Naive B cell (primary cell): Measurements from ENCODE around the gene AGMAT. TPM values are rescaled to one million over a fixed set of nuclear protein-coding genes. Genes with fewer than 3 reads are reported as not detected.

Experiments used
- ATAC-seq, 2 donors: fragments of 150-1000 bp; cut with Tn5 transposase; 2 replicates each; pipeline ENCODE4 v1.10.0; 2021; ENCODE audit warnings: low read depth in 2 of 2, mild to moderate bottlenecking in 2 of 2, moderate library complexity in 2 of 2
- DNase-seq: peaks from one replicate; pipeline ENCODE4 v3.0.0; 2022
- H3K27ac Mint-ChIP-seq, 6 donors: one replicate each; pipeline ENCODE4 v1.8.0; 2020 to 2022; ENCODE audit warnings: mild to moderate bottlenecking in 6 of 6, mixed read lengths in 6 of 6, moderate library complexity in 5 of 6, inconsistent platforms in 2 of 6
- H3K27me3 Mint-ChIP-seq, 3 donors: one replicate each; pipeline ENCODE4 v1.8.0; 2021 to 2022; ENCODE audit warnings: mixed read lengths in 3 of 3, mild to moderate bottlenecking in 1 of 3
- H3K36me3 Mint-ChIP-seq, 2 donors: one replicate each; pipeline ENCODE4 v1.8.0; 2020 to 2022; ENCODE audit warnings: mixed read lengths in 2 of 2, inconsistent platforms in 1 of 2, mild to moderate bottlenecking in 1 of 2
- H3K4me1 Mint-ChIP-seq, 3 donors: one replicate each; pipeline ENCODE4 v1.8.0; 2020 to 2022; ENCODE audit warnings: mixed read lengths in 3 of 3, inconsistent platforms in 1 of 3, mild to moderate bottlenecking in 1 of 3, moderate library complexity in 1 of 3
- H3K4me3 Mint-ChIP-seq, 8 donors: one replicate each; pipeline ENCODE4 v1.8.0; 2020 to 2022; ENCODE audit warnings: mild to moderate bottlenecking in 8 of 8, mixed read lengths in 8 of 8, moderate library complexity in 8 of 8, inconsistent platforms in 2 of 8
- H3K9me3 Mint-ChIP-seq, 7 donors: one replicate each; pipeline ENCODE4 v1.8.0; 2020 to 2022; ENCODE audit warnings: mixed read lengths in 7 of 7, mild to moderate bottlenecking in 5 of 7, inconsistent platforms in 2 of 7, moderate library complexity in 1 of 7
- polyA plus RNA-seq, 6 donors: library from polyadenylated mRNA; unstranded; fragments of 300-500 nt; fragmentation: Illumina TruSeq; gene quantifications; one replicate each; pipeline ENCODE4 v1.2.3, GENCODE V29; 2021; ENCODE audit warnings: low read depth in 6 of 6

Gene AGMAT
- polyA plus RNA-seq, 6 donors from 2014 or later = 2.4 to 7.4 (median 3.8) TPM

DNA sequence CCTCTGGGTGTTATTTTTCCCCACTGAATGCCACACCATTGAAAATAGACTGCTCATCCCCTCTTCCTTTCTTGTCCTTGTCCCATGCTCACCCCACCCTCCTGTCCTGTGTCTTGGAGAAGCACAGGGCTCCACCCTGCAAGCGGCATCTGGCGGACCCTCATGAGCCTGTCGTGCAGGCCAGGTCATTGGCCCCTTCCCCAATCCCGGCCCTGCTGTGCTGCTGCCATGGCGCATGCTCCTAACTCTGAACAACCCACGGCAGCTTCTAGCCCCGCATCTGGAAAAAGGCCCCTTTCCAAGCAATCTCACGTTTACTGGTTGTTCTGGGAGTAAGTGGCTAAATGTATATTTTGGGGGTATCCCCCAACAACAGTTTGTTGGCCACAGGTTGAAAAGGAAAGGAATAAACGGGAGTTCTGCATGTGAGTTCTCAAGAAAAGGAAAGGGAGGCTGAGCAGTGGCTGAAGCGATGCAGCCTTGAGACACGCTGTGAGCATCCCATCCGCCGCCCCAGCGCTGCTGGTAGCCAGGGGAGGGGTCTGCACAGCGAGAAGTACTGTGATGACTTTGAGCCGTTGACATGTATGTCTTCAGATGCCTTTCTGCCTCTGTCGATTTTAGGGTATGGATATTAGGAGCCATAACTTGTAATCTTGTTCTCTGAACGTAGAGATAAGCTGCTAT lies 16.3 kb downstream of the AGMAT start:
- DNase-seq (no peak), ATAC-seq (no peak)
- Mint-ChIP-seq H3K4me1 (peaks cover 20 to 64% (median 33%) of the 10 kb centered on the region in 3 donors), H3K36me3 (peaks cover 8 to 18% of the 10 kb centered on the region in 2 donors), H3K9me3 (no peaks in the 10 kb centered on the region), H3K27ac (peak overlapping the region in 1 of 6 donors; percentile 86), H3K4me3 (no peak overlapping the region), H3K27me3 (no peaks in the 10 kb centered on the region)

DNA sequence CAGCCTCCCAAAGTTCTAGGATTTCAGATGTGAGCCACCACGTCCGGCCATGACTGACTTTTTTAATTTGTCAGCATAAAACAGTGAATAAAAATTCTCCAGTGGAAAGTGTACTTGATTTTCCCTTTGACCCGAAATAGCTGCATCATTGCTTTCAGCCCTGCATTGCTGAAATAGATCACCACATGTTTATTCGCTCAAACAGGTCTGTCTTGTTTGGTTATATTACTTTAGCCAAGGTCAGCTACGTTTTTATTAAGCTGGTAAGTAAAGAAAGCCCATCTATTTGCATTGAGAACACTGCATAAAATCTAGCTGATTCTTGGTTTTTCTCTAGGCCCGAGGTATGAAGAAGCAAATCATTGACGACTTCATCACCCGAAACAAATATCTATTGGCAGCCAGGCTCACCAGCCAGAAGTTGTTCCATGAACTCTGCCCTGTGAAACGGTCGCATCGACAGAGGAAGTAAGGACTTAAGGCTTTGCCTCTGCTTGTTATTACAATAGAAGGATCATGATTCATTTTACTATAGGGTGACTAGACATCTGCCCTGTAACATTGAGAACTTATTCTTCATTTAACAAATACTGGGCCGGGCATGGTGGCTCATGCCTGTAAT lies 25.6 kb downstream of the AGMAT start:
- peaks cover 9 to 13% of the 10 kb centered on the region in 2 donors for H3K36me3 Mint-ChIP-seq
- H3K4me1 Mint-ChIP-seq = peaks cover 6 to 19% (median 7%) of the 10 kb centered on the region in 3 donors
- no peaks in the 10 kb centered on the region for H3K9me3 Mint-ChIP-seq

GRCh38 chr1:15558516-15558915 lies 26.3 kb downstream of the AGMAT start:
- no peaks in the 10 kb centered on the region for H3K27me3 Mint-ChIP-seq
- peaks cover 0 to 12% (median 0%) of the 10 kb centered on the region in 3 donors for H3K4me1 Mint-ChIP-seq
- H3K36me3 Mint-ChIP-seq = peaks cover 5 to 13% of the 10 kb centered on the region in 2 donors
- ATAC-seq (no peak), DNase-seq (no peak)
- no peaks in the 10 kb centered on the region for H3K9me3 Mint-ChIP-seq
- peak overlapping the region in 1 of 6 donors; percentile 30 for H3K27ac Mint-ChIP-seq
- no peak overlapping the region for H3K4me3 Mint-ChIP-seq

More for the DNA sequence above, 25.6 kb downstream of the AGMAT start:
- Mint-ChIP-seq H3K27me3 (no peaks in the 10 kb centered on the region), H3K4me3 (no peak overlapping the region), H3K27ac (no peak overlapping the region)
- no peak for DNase-seq
- no peak for ATAC-seq

GRCh38 chr1:15557594-15557993 lies 27.3 kb downstream of the AGMAT start:
- Mint-ChIP-seq H3K36me3 (peaks cover 5 to 13% of the 10 kb centered on the region in 2 donors), H3K9me3 (no peaks in the 10 kb centered on the region), H3K27me3 (no peaks in the 10 kb centered on the region), H3K27ac (peak overlapping the region in 1 of 6 donors; percentile 71), H3K4me3 (no peak overlapping the region), H3K4me1 (peaks cover 0 to 3% (median 0%) of the 10 kb centered on the region in 3 donors)
- ATAC-seq = no peak
- no peak for DNase-seq

DNA sequence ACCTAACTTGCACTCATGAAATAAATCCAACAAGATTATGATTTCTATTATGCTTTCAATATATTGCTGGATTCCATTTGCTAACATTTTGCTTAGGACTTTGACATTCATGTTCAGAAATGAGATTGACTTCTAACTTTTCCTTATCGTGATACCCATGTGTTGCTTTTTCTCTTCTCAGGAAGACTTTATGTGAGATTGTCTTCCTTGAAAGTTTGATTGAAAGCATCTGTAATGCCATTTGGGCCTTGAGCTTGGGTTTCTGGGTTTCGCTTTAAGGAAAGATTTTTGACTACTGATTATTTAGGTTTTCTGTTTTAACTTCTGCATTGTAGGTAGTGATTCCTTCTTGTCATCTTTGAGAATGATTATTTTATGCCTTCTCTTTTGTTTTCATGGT lies 27.8 kb downstream of the AGMAT start:
- H3K4me3 Mint-ChIP-seq = no peak overlapping the region
- H3K27ac Mint-ChIP-seq = peak overlapping the region in 3 of 6 donors; percentile 20 to 78 (median 77)
- no peak for DNase-seq

GRCh38 chr1:15550573-15550972 lies 34.3 kb downstream of the AGMAT start:
- ATAC-seq (no peak), DNase-seq (no peak)
- Mint-ChIP-seq H3K4me1 (peaks cover 0 to 4% (median 3%) of the 10 kb centered on the region in 3 donors), H3K27me3 (no peaks in the 10 kb centered on the region), H3K36me3 (peaks cover 7 to 12% of the 10 kb centered on the region in 2 donors), H3K4me3 (no peak overlapping the region), H3K27ac (peak overlapping the region; percentile 20 to 89 (median 60)), H3K9me3 (no peaks in the 10 kb centered on the region)

More for the DNA sequence above, 27.8 kb downstream of the AGMAT start:
- Mint-ChIP-seq H3K4me1 (peaks cover 0 to 2% (median 0%) of the 10 kb centered on the region in 3 donors), H3K9me3 (no peaks in the 10 kb centered on the region), H3K27me3 (no peaks in the 10 kb centered on the region), H3K36me3 (peaks cover 5 to 13% of the 10 kb centered on the region in 2 donors)
- ATAC-seq = no peak

DNA sequence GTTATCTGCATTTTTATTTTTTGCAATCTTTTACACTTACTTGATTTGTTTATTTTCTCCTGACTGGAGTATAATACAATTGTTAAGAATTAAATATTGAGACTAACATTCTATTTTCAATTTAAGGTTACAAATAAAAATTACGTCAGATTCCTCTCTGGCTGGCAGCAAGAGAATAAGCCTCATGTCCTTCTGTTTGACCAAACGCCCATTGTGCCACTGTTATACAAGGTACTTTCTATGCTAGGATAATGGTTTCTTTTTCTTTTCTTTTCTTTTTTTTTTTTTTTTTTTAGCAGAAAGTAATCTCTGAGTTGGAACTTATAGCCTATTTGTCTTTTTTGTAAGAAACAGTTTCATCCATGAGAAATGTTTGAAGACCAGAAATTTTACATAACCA lies 38.2 kb downstream of the AGMAT start:
- Mint-ChIP-seq H3K4me1 (peaks cover 0 to 6% (median 4%) of the 10 kb centered on the region in 3 donors), H3K27me3 (no peaks in the 10 kb centered on the region), H3K36me3 (peaks cover 20 to 24% of the 10 kb centered on the region in 2 donors), H3K27ac (no peak overlapping the region), H3K4me3 (no peak overlapping the region), H3K9me3 (no peaks in the 10 kb centered on the region)
- DNase-seq (no peak), ATAC-seq (no peak)

DNA sequence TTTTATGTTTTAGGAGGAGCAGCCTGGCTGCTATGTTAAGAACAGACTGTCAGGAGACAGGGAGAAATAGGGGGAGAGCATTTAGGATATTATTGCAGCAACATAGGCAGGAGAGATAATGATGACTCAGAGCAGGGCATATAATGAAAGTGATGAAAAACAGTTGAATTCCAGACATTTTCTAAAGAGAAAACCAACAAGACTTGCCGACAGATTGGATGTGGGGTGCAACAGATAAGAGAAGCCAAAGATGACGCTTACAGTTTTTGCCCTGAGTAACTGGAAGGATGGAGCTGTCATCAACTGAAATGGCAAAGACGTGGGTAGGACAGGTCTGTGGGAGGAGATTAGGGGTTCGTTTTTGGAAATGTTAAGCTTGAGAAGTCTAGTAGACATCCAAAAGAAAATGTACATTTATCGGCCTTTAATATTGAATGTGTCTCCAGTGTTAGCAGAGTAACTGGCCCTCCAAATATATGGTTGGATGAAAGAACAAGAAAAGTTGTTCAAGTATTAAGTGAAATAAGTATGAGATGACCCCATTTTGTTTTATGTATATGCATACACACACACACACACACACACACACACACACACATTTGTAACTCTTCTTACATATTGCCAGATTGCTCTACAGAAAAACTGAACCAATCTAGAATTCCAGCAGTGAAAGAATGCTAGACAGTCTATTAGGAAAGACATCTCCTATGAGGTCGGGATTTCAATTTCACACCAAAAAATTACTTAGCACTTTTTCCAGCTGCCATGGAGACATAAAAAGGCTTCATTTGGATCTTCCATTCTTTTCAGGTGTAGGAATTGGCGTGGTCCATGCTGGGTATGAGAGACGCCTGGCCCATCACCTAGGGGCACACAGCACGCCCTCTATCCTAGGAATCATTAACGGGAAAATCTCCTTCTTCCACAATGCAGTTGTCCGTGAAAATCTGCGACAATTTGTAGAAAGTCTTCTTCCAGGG lies 41.0 kb downstream of the AGMAT start:
- H3K4me3 Mint-ChIP-seq = no peak overlapping the region
- ATAC-seq (no peak), DNase-seq (no peak)
- peak overlapping the region in 3 of 6 donors; percentile 3 to 65 (median 55) for H3K27ac Mint-ChIP-seq
- H3K9me3 Mint-ChIP-seq = no peaks in the 10 kb centered on the region
- peaks cover 20 to 24% of the 10 kb centered on the region in 2 donors for H3K36me3 Mint-ChIP-seq
- H3K27me3 Mint-ChIP-seq = no peaks in the 10 kb centered on the region
- H3K4me1 Mint-ChIP-seq = peaks cover 0 to 4% (median 3%) of the 10 kb centered on the region in 3 donors

DNA sequence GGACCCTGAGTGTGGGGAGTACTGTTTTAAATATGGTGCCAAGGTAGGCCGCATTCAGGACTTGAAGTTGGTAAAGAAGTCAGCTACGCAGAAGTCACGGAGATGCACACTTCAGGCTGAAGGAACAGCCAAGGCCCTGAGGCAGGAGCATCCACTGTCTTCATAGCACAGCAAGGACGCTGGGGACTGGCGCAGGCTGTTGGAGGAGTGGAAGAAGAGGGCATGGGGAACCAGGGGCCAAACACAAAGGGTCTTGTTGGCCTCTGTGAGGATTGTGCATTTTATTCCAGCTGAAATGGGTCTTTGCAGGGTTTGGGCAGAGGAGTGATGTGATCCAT lies 41.6 kb downstream of the AGMAT start:
- Mint-ChIP-seq H3K4me1 (peaks cover 0 to 3% (median 3%) of the 10 kb centered on the region in 3 donors), H3K9me3 (no peaks in the 10 kb centered on the region), H3K27ac (no peak overlapping the region), H3K36me3 (peaks cover 20 to 24% of the 10 kb centered on the region in 2 donors), H3K4me3 (no peak overlapping the region), H3K27me3 (no peaks in the 10 kb centered on the region)
- no peak for ATAC-seq
- DNase-seq = no peak

- Mint-ChIP-seq H3K4me1 (peaks cover 0 to 3% (median 3%) of the 10 kb centered on the region in 3 donors), H3K27ac (peak overlapping the region in 2 of 6 donors; percentile 22 to 38), H3K9me3 (no peaks in the 10 kb centered on the region), H3K27me3 (no peaks in the 10 kb centered on the region), H3K4me3 (no peak overlapping the region), H3K36me3 (peaks cover 14 to 18% of the 10 kb centered on the region in 2 donors)
- ATAC-seq = no peak
- no peak for DNase-seq
These were observed 42.2 kb downstream of the AGMAT start for GRCh38 chr1:15542388-15543250.

DNA sequence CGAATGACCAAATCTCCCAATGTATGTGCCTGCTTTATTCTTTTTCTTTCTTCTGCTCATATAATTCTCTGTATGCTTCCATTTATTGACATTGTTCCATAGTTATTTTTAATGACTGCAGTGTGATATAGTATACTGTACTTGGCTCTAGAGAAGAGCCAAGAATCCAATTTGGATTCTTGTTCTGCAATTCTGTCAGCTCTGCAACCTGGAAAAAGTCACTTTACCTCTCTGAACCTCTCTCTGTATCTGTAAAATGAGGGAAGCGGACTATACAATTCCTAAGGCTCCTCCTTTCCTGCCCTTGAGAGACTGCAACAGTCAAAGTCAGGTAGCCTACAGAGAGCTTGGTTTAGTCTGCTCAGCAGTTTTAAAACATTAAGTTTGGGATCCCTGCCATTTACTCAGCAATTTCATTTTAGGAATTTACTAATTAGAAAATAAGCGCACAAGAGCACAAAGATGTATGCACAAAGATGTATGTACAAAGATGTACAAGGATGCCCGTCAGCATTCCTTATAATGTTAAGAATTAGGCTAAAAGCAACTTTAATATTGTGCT lies 43.5 kb downstream of the AGMAT start:
- DNase-seq (no peak), ATAC-seq (no peak)
- Mint-ChIP-seq H3K27ac (no peak overlapping the region), H3K36me3 (peaks cover 12 to 19% of the 10 kb centered on the region in 2 donors), H3K9me3 (no peaks in the 10 kb centered on the region), H3K4me3 (no peak overlapping the region), H3K27me3 (no peaks in the 10 kb centered on the region), H3K4me1 (peaks cover 0 to 3% (median 3%) of the 10 kb centered on the region in 3 donors)

GRCh38 chr1:15540186-15540585 lies 44.7 kb downstream of the AGMAT start:
- no peak for ATAC-seq
- DNase-seq = no peak
- Mint-ChIP-seq H3K4me1 (peaks cover 0 to 3% (median 3%) of the 10 kb centered on the region in 3 donors), H3K4me3 (no peak overlapping the region), H3K27me3 (no peaks in the 10 kb centered on the region), H3K9me3 (no peaks in the 10 kb centered on the region), H3K27ac (peak overlapping the region in 1 of 6 donors; percentile 22), H3K36me3 (peaks cover 12 to 17% of the 10 kb centered on the region in 2 donors)
